Measurements from ENCODE around the gene TDRD3. TPM values are rescaled to one million over a fixed set of nuclear protein-coding genes. Genes with fewer than 3 reads are reported as not detected.
A peak's percentile ranks its signal among the peaks of the same experiment; 100 is the strongest.

The TDRD3 gene
- polyA plus RNA-seq, 1 of the 3 experiments (the other 2 are of a cell fraction): 3.8 TPM

DNA sequence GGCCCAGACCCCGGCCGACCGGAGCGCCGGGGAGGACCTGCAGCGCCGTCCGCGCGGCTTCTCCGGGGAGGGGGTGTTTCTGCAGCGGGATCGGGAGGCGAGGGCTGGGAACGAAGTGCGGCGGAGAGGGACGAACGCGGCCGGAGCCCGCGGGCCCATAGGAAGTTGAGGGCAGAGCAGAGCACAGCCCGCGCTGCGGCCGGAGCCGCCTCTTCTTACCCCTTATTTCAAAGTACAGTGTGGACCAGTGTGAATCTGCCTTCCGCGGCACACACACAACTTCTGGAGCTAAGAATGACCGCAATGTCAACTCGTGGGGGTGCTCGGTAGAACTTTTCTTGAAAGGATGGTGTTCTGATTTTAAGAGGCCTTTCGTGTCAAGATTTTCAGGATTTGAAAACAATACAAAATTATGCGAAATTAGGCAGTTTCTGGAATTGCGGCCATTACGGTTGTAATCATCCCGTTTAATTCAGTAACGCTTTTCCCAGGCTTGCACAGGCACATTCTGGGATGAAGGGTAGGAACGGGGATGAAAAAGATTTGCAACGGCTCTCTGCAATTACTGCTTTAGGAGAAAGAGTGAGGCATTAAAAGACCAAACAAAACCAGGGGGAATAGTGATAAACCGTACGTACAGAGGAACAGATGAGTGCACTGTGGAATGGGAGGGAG is 821 bp downstream of the TDRD3 start (continued):
- no peak for TF ChIP-seq CHD2 (IDR thresholded peaks at IDR 0.05; ENCODE audit: low read length, partially characterized antibody)
- TF ChIP-seq MXI1 (IDR thresholded peaks at IDR 0.05; ENCODE audit: low read depth, low read length): peak; percentile 47
- TF ChIP-seq EP300 (IDR thresholded peaks at IDR 0.05; ENCODE audit: borderline replicate concordance in 1 of 2, low read depth in 1 of 2, low read length in 1 of 2): 0 out of 4 replicates have a peak, but pooled peaks of 1 of the 2 experiments have one; percentile 14
- TF ChIP-seq GABPA (IDR thresholded peaks at IDR 0.05; ENCODE audit: low read depth): 0 out of 2 replicates have a peak, but pooled peaks have one; percentile 8
- TF ChIP-seq RXRA (IDR thresholded peaks at IDR 0.05; ENCODE audit: borderline replicate concordance, low read depth): no peak
- TF ChIP-seq, protein P1, sequence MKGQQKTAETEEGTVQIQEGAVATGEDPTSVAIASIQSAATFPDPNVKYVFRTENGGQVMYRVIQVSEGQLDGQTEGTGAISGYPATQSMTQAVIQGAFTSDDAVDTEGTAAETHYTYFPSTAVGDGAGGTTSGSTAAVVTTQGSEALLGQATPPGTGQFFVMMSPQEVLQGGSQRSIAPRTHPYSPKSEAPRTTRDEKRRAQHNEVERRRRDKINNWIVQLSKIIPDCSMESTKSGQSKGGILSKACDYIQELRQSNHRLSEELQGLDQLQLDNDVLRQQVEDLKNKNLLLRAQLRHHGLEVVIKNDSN (IDR thresholded peaks at IDR 0.05; ENCODE audit: borderline replicate concordance, low read depth): no peak
- TF ChIP-seq FOXM1 (IDR thresholded peaks at IDR 0.05; ENCODE audit: low read depth): no peak
- no peak for TF ChIP-seq JUND (IDR thresholded peaks at IDR 0.05)
- TF ChIP-seq FOXJ3 (CRISPR knock-in tag; IDR thresholded peaks at IDR 0.05): no peak
- peak; percentile 56; the same call in 1 of the 2 replicates for TF ChIP-seq YY1 (IDR thresholded peaks at IDR 0.05; ENCODE audit: low read depth)
- TF ChIP-seq, protein P2, sequence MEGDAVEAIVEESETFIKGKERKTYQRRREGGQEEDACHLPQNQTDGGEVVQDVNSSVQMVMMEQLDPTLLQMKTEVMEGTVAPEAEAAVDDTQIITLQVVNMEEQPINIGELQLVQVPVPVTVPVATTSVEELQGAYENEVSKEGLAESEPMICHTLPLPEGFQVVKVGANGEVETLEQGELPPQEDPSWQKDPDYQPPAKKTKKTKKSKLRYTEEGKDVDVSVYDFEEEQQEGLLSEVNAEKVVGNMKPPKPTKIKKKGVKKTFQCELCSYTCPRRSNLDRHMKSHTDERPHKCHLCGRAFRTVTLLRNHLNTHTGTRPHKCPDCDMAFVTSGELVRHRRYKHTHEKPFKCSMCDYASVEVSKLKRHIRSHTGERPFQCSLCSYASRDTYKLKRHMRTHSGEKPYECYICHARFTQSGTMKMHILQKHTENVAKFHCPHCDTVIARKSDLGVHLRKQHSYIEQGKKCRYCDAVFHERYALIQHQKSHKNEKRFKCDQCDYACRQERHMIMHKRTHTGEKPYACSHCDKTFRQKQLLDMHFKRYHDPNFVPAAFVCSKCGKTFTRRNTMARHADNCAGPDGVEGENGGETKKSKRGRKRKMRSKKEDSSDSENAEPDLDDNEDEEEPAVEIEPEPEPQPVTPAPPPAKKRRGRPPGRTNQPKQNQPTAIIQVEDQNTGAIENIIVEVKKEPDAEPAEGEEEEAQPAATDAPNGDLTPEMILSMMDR (IDR thresholded peaks at IDR 0.05): no peak

DNA sequence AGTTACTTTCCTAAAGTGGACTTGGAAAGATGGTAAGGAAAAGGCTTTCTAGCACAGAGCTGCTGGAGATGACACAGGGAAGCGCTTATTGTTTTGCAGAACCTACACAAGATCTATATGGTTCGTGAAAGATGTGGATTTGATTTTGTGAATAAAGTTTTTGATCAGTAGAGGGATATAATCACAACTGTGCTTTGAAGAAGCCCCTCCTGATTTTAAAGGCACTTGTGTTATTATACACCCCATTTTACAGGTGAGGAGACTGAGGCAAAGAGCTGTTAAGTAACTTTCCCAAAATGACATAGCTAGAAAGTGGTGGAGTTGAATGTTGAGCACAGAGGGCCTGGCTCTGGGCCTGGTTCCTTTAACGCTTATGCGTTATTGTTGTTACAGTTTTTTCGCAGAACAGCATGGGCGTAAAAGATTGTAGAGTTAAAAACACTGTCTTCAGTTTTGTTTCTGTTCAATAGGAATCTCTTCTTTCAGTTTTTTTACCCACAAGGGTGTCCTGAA is 1.4 kb downstream of the TDRD3 start:
- Histone ChIP-seq H3K9me2 (no peaks in the 10 kb centered on the region), H3F3A (replicated peaks; ENCODE audit: insufficient read depth) (peaks cover 16% of the 10 kb centered on the region), H3K4me1 (ENCODE audit: control insufficient read depth in 1 of 2, insufficient read depth in 2 of 2, low read depth in 1 of 2, low read length in 1 of 2) (peaks cover 3 to 8% of the 10 kb centered on the region in 2 experiments; a peak in 2 of 4 replicates), H3K9ac (peak overlapping the region; percentile 89), H3K27me3 (ENCODE audit: insufficient read depth) (no peaks in the 10 kb centered on the region), H4K20me1 (ENCODE audit: insufficient read depth) (no peaks in the 10 kb centered on the region), H3K36me3 (replicated peaks in 1 of 2; ENCODE audit: control insufficient read depth in 1 of 2, insufficient read depth in 2 of 2, low read length in 1 of 2) (no peaks in the 10 kb centered on the region), H3K9me3 (no peaks in the 10 kb centered on the region), H3K27ac (ENCODE audit: low read depth in 2 of 2, low read length in 1 of 2) (peak overlapping the region; percentile 84 to 97), H3K4me3 (ENCODE audit: low read depth in 2 of 2, low read length in 1 of 2) (peak overlapping the region; percentile 78 to 84), H3K4me2 (peak overlapping the region; percentile 80), H3K79me2 (ENCODE audit: insufficient read depth) (peaks cover 52% of the 10 kb centered on the region), H2AFZ (ENCODE audit: low read depth) (peak overlapping the region; percentile 85)
- no peak for TF ChIP-seq MEF2A (IDR thresholded peaks at IDR 0.05; ENCODE audit: borderline replicate concordance, low read depth)
- no peak for TF ChIP-seq SMC3 (IDR thresholded peaks at IDR 0.05; ENCODE audit: low read depth, low read length)
- TF ChIP-seq, protein P1 (IDR thresholded peaks at IDR 0.05; ENCODE audit: borderline replicate concordance, low read depth): no peak
- no peak for TF ChIP-seq CHD2 (IDR thresholded peaks at IDR 0.05; ENCODE audit: low read length, partially characterized antibody)
- TF ChIP-seq NRF1 (IDR thresholded peaks at IDR 0.05; ENCODE audit: low read depth, low read length): no peak
- TF ChIP-seq, protein P3, sequence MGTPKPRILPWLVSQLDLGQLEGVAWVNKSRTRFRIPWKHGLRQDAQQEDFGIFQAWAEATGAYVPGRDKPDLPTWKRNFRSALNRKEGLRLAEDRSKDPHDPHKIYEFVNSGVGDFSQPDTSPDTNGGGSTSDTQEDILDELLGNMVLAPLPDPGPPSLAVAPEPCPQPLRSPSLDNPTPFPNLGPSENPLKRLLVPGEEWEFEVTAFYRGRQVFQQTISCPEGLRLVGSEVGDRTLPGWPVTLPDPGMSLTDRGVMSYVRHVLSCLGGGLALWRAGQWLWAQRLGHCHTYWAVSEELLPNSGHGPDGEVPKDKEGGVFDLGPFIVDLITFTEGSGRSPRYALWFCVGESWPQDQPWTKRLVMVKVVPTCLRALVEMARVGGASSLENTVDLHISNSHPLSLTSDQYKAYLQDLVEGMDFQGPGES (IDR thresholded peaks at IDR 0.05; ENCODE audit: low read depth, low read length): no peak
- no peak for TF ChIP-seq EZH2phosphoT487 (IDR thresholded peaks at IDR 0.05; ENCODE audit: borderline replicate concordance, low read depth)
- no peak for TF ChIP-seq FOSL2 (IDR thresholded peaks at IDR 0.05; ENCODE audit: borderline replicate concordance, low read depth)
- TF ChIP-seq JUND (IDR thresholded peaks at IDR 0.05): no peak
- TF ChIP-seq POLR2AphosphoS5 (IDR thresholded peaks at IDR 0.05; ENCODE audit: low read depth, low read length): no peak
- WGBS (ENCODE audit: low lambda C conversion rate): 72% methylated on average over 6 of the region's 6 CpGs
- ChIA-PET CTCF (interaction anchor here (2.5 to 4.0 kb wide), 2 partner anchors 18 to 32 kb away, joined by 7 to 14 read pairs; no protein-coding TSS in a partner anchor), POLR2A (interaction anchor here (0.6 kb wide), 1 partner anchor 669 kb away, joined by 3 read pairs; no protein-coding TSS in a partner anchor)
- no peak for DNase-seq
